ENCODE results near the gene CHAC1. TPM values are rescaled to one million over a fixed set of nuclear protein-coding genes. Genes with fewer than 3 reads are reported as not detected.

Gene CHAC1
- polyA plus RNA-seq, 2 of the 4 experiments (the other 2 are of a cell fraction), result 4.9 to 22.2 TPM

GRCh38 chr15:40940296-40940801 is 12.9 kb upstream of the CHAC1 start:
- POLR2A ChIA-PET, result interaction anchor here (2.5 to 3.1 kb wide), 2 partner anchors 11 to 13 kb away, joined by 16 to 29 read pairs; partner anchors contain the start of genes CHAC1 and DLL4

DNA sequence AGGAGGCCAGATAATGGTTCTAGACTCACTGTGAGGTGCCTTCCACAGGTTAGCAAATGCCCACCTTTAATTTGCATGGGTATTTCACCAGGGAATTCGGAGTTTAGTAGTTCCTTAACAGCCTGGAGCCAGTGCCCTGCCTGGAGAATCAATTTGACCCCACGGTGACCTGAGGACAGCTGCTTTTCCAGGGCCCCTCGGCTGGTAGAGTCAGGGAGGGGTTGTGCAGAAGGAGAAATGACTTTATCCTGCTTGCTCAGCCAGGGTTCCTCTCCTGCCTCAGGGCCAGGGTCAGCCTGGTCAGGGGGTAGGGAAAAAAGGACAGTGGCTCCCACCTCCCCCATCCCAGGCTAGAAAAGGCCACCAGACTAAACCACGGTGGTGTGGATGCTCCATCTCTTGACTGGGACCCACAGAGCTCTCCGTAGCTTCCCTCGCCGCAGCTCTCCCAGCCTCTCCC is 12.2 kb upstream of the CHAC1 start:
- ChIA-PET POLR2A (interaction anchor here (0.6 to 3.1 kb wide), 4 partner anchors 11 to 384 kb away, joined by 3 to 29 read pairs (median 10); partner anchors contain the start of genes CHAC1 and DLL4), CTCF (interaction anchor here (0.5 to 5.9 kb wide), 55 partner anchors 11 to 392 kb away, joined by 3 to 76 read pairs (median 5); partner anchors contain the start of genes CHAC1, CHP1, DLL4 and EXD1)
- no peak for ATAC-seq
- WGBS (ENCODE audit: missing lambda C conversion rate), result 36% methylated on average over 3 of the region's 7 CpGs
- no peak for DNase-seq (ENCODE audit: low read depth in 1 of 2, low spot score in 1 of 2)
- Histone ChIP-seq H3K4me1 (peaks cover 18% of the 10 kb centered on the region), H3K27ac (peak overlapping the region; percentile 89 to 94), H3K4me3 (peak overlapping the region; percentile 61), H3K9me3 (no peaks in the 10 kb centered on the region), H3K4me2 (peak overlapping the region; percentile 95)
- TF ChIP-seq ESRRA (IDR thresholded peaks at IDR 0.05; ENCODE audit: borderline replicate concordance, low read length) (no peak), JUNB (IDR thresholded peaks at IDR 0.05) (no peak), HEYL (CRISPR knock-in tag; IDR thresholded peaks at IDR 0.05) (no peak), MAFK (IDR thresholded peaks at IDR 0.05; ENCODE audit: partially characterized antibody) (no peak), CBX2 (IDR thresholded peaks at IDR 0.05; ENCODE audit: borderline replicate concordance, low read depth) (no peak), HDAC2 (IDR thresholded peaks at IDR 0.05) (no peak), BHLHE40 (IDR thresholded peaks at IDR 0.05; ENCODE audit: low read depth, low read length) (no peak), FOSB (CRISPR knock-in tag; IDR thresholded peaks at IDR 0.05) (no peak), ATOH8 (CRISPR knock-in tag; IDR thresholded peaks at IDR 0.05; ENCODE audit: low read depth) (no peak), KDM5A (IDR thresholded peaks at IDR 0.05) (no peak), CEBPB (IDR thresholded peaks at IDR 0.05) (no peak), NFE2L2 (conservative IDR thresholded peaks at IDR 0.05; ENCODE audit: low read length) (no peak), FOXS1 (CRISPR knock-in tag; IDR thresholded peaks at IDR 0.05) (no peak), KDM1A (IDR thresholded peaks at IDR 0.05; ENCODE audit: low read depth) (no peak), FOSL2 (IDR thresholded peaks at IDR 0.05) (no peak), FOSL2 (CRISPR knock-in tag; IDR thresholded peaks at IDR 0.05) (no peak), CHD4 (IDR thresholded peaks at IDR 0.05; ENCODE audit: borderline replicate concordance) (no peak), ZC3H11A (IDR thresholded peaks at IDR 0.05) (no peak), ZFP36 (IDR thresholded peaks at IDR 0.05; ENCODE audit: borderline replicate concordance, partially characterized antibody) (no peak)
- TF ChIP-seq, protein P1, sequence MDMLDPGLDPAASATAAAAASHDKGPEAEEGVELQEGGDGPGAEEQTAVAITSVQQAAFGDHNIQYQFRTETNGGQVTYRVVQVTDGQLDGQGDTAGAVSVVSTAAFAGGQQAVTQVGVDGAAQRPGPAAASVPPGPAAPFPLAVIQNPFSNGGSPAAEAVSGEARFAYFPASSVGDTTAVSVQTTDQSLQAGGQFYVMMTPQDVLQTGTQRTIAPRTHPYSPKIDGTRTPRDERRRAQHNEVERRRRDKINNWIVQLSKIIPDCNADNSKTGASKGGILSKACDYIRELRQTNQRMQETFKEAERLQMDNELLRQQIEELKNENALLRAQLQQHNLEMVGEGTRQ (IDR thresholded peaks at IDR 0.05), result no peak
- TF ChIP-seq, protein P2, sequence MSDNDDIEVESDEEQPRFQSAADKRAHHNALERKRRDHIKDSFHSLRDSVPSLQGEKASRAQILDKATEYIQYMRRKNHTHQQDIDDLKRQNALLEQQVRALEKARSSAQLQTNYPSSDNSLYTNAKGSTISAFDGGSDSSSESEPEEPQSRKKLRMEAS (IDR thresholded peaks at IDR 0.05), result no peak
- no peak for FAIRE-seq

More at GRCh38 chr15:40940296-40940801, 12.9 kb upstream of the CHAC1 start:
- H3K27ac ChIP-seq, result peak overlapping the region; percentile 89 to 94; a peak in 5 of 6 replicates
- no peaks in the 10 kb centered on the region for H3K9me3 ChIP-seq
- peaks cover 18% of the 10 kb centered on the region for H3K4me1 ChIP-seq
- TF ChIP-seq NFE2L2 (conservative IDR thresholded peaks at IDR 0.05; ENCODE audit: low read length), result no peak
- TF ChIP-seq EHMT2 (IDR thresholded peaks at IDR 0.05; ENCODE audit: low read depth), result no peak
- DNase-seq (ENCODE audit: low read depth in 1 of 2, low spot score in 1 of 2) (no peak), FAIRE-seq (no peak), ATAC-seq (no peak)
- no peak overlapping the region for H3K4me2 ChIP-seq
- 95% methylated on average over 11 of the region's 15 CpGs for WGBS (ENCODE audit: missing lambda C conversion rate)
- CTCF ChIA-PET, result interaction anchor here (0.7 to 5.9 kb wide), 15 partner anchors 10 to 393 kb away, joined by 3 to 76 read pairs (median 13); partner anchors contain the start of genes CHAC1 and DLL4
- H3K4me3 ChIP-seq, result no peak overlapping the region
